GM10266 (cell line): Measurements from ENCODE around the gene CR2.

Experiments used
- DNase-seq: peaks from one replicate; pipeline ENCODE4 v3.0.0; 2012; ENCODE audit errors: extremely low spot score
- TF ChIP-seq, protein P1 (sequence below): IDR thresholded peaks from 2 replicates; pipeline ENCODE4 v1.5.1; 2012; ENCODE audit warnings: mild to moderate bottlenecking, low read depth; ENCODE audit not compliant: control insufficient read depth, insufficient read depth; ENCODE audit errors: missing control alignments

The CR2 gene

GRCh38 chr1:207444514-207445217, 9.5 kb upstream of the CR2 start:
- no peak for DNase-seq
- TF ChIP-seq, protein P1, sequence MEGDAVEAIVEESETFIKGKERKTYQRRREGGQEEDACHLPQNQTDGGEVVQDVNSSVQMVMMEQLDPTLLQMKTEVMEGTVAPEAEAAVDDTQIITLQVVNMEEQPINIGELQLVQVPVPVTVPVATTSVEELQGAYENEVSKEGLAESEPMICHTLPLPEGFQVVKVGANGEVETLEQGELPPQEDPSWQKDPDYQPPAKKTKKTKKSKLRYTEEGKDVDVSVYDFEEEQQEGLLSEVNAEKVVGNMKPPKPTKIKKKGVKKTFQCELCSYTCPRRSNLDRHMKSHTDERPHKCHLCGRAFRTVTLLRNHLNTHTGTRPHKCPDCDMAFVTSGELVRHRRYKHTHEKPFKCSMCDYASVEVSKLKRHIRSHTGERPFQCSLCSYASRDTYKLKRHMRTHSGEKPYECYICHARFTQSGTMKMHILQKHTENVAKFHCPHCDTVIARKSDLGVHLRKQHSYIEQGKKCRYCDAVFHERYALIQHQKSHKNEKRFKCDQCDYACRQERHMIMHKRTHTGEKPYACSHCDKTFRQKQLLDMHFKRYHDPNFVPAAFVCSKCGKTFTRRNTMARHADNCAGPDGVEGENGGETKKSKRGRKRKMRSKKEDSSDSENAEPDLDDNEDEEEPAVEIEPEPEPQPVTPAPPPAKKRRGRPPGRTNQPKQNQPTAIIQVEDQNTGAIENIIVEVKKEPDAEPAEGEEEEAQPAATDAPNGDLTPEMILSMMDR, result no peak

GRCh38 chr1:207453710-207454045, 450 bp upstream of the CR2 start:
- no peak for DNase-seq
- TF ChIP-seq, protein P1, result no peak

DNA sequence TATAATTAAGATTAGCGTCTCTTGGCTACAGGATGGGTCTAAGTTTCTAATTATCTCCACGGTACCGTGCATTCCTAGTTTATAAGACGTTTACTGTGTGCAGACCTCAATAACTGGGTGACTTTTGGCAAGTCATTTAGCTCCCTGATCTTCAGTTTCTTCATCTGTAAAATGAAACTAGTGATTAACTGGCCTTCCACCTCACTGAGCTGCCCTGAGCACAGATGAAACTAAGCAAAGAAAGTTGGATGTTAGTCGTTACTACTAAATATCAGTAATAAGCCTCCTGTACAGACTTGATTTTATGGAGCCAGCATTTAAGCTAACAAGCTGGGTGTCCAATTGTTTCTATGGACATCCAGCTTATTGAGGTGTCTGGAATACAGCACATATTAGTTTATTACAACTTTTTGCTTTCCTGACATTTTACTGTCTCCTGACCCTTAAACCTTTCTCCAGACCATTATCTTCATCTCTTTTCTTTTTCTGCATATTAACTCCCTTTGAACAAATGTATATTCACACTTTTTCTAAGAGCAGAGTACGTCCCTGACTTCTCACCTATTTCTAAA, 1.1 kb downstream of the CR2 start:
- TF ChIP-seq, protein P1, result no peak
- no peak for DNase-seq

- TF ChIP-seq, protein P1, result no peak
- no peak for DNase-seq
Observed at GRCh38 chr1:207458414-207458813, 4.3 kb downstream of the CR2 start.

DNA sequence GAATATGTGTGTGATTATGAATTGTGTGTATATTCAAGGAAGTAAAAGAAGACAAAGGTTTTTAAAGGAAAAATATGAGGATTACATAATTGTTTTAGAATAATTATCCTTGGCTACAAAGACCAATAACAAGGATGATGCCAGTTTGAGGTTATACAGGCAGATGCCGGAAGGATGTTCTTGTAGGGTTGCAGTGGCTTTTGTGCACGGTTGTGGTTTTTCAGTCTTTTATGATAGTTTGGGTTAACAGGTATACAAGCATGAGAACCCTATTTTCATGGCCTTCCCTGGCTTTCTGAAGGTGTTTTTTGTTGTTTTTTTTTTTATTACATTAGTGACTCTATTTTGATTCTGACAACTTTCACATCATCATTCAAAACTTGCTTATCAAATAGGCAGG, 4.9 kb downstream of the CR2 start:
- TF ChIP-seq, protein P1, result no peak
- DNase-seq, result no peak

DNA sequence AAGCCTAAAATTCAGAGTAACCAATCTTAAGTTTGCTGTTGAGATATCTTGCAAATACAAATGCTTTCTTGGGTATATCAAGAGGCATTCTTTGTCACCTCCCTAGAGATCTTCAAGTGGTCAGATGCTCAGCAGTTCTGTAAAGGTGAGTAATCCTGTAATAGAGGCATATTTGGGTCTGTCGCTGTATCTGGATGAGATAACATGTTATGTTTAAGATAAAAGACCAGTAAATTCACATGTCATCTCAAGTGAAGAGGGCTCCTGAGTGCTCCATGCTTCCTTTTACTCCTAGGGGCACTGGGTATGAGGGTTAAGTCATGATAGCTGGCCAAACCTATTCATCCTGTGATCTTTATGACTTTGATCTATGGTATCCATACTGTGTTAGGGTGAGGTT, 7.5 kb downstream of the CR2 start:
- DNase-seq, result no peak

GRCh38 chr1:207462535-207462934, 8.4 kb downstream of the CR2 start:
- no peak for DNase-seq

More for the DNA sequence above, 7.5 kb downstream of the CR2 start:
- TF ChIP-seq, protein P1, result no peak

More at GRCh38 chr1:207462535-207462934, 8.4 kb downstream of the CR2 start:
- TF ChIP-seq, protein P1, result no peak
